HUES6 (cell line): ENCODE data around the gene DDN.
A peak's percentile ranks its signal among the peaks of the same experiment; 100 is the strongest.

Source experiments
- H3K27ac ChIP-seq: 2 replicates; pipeline ENCODE4 v1.7.0; 2013; ENCODE audit warnings: low read depth, mild to moderate bottlenecking, low read length, inconsistent platforms
- H3K27me3 ChIP-seq: 2 replicates; pipeline ENCODE4 v1.6.1; 2013; ENCODE audit warnings: low read length; ENCODE audit not compliant: control insufficient read depth, insufficient read depth
- H3K36me3 ChIP-seq: 2 replicates; pipeline ENCODE4 v1.6.1; 2013; ENCODE audit warnings: low read length; ENCODE audit not compliant: control insufficient read depth, insufficient read depth
- H3K4me1 ChIP-seq: 2 replicates; pipeline ENCODE4 v1.6.1; 2013; ENCODE audit warnings: low read length; ENCODE audit not compliant: control insufficient read depth, insufficient read depth
- H3K4me3 ChIP-seq: 2 replicates; pipeline ENCODE4 v1.5.1; 2013; ENCODE audit warnings: low read depth, low read length
- H3K9ac ChIP-seq: one replicate; pipeline ENCODE4 v1.6.1; 2013; ENCODE audit warnings: mild to moderate bottlenecking, low read length
- H3K9me3 ChIP-seq: 2 replicates; pipeline ENCODE4 v1.6.1; 2013; ENCODE audit warnings: low read depth, low read length; ENCODE audit not compliant: control insufficient read depth, insufficient read depth

Gene DDN

GRCh38 chr12:48988030-48988649 lies 11.0 kb downstream of the DDN start:
- H3K27me3 ChIP-seq = peaks cover 63% of the 10 kb centered on the region

GRCh38 chr12:48986720-48987291 lies 12.4 kb downstream of the DDN start:
- Histone ChIP-seq H3K9ac (no peak overlapping the region), H3K4me1 (peaks cover 7% of the 10 kb centered on the region; the same call in 1 of the 2 replicates), H3K9me3 (no peaks in the 10 kb centered on the region), H3K4me3 (no peak overlapping the region), H3K36me3 (no peaks in the 10 kb centered on the region), H3K27ac (no peak overlapping the region), H3K27me3 (peaks cover 72% of the 10 kb centered on the region)

More at GRCh38 chr12:48988030-48988649, 11.0 kb downstream of the DDN start:
- H3K27ac ChIP-seq = no peak overlapping the region
- H3K4me1 ChIP-seq = peaks cover 7% of the 10 kb centered on the region; the same call in 1 of the 2 replicates
- no peak overlapping the region for H3K4me3 ChIP-seq
- H3K36me3 ChIP-seq = no peaks in the 10 kb centered on the region
- no peak overlapping the region for H3K9ac ChIP-seq
- H3K9me3 ChIP-seq = no peaks in the 10 kb centered on the region

GRCh38 chr12:48985901-48986300 lies 13.3 kb downstream of the DDN start:
- H3K36me3 ChIP-seq = no peaks in the 10 kb centered on the region
- H3K9me3 ChIP-seq = no peaks in the 10 kb centered on the region
- H3K27ac ChIP-seq = no peak overlapping the region
- no peak overlapping the region for H3K4me3 ChIP-seq
- H3K4me1 ChIP-seq = peaks cover 9% of the 10 kb centered on the region; the same call in 1 of the 2 replicates
- H3K27me3 ChIP-seq = peaks cover 78% of the 10 kb centered on the region
- H3K9ac ChIP-seq = no peak overlapping the region

GRCh38 chr12:48985475-48985897 lies 13.7 kb downstream of the DDN start:
- H3K36me3 ChIP-seq = no peaks in the 10 kb centered on the region
- H3K4me1 ChIP-seq = peaks cover 9% of the 10 kb centered on the region; the same call in 1 of the 2 replicates
- no peak overlapping the region for H3K27ac ChIP-seq
- H3K4me3 ChIP-seq = no peak overlapping the region
- H3K27me3 ChIP-seq = peaks cover 81% of the 10 kb centered on the region
- no peaks in the 10 kb centered on the region for H3K9me3 ChIP-seq
- no peak overlapping the region for H3K9ac ChIP-seq

- Histone ChIP-seq H3K4me1 (peaks cover 30% of the 10 kb centered on the region), H3K4me3 (no peak overlapping the region), H3K27ac (no peak overlapping the region), H3K27me3 (peaks cover 97% of the 10 kb centered on the region), H3K9me3 (no peaks in the 10 kb centered on the region), H3K9ac (no peak overlapping the region), H3K36me3 (no peaks in the 10 kb centered on the region)
These were observed 16.6 kb downstream of the DDN start for GRCh38 chr12:48982397-48983080.

GRCh38 chr12:48981757-48982157 lies 17.4 kb downstream of the DDN start:
- H3K4me3 ChIP-seq = peak overlapping the region; percentile 65
- H3K36me3 ChIP-seq = no peaks in the 10 kb centered on the region
- peaks cover 97% of the 10 kb centered on the region for H3K27me3 ChIP-seq
- H3K9me3 ChIP-seq = no peaks in the 10 kb centered on the region
- H3K4me1 ChIP-seq = peaks cover 30% of the 10 kb centered on the region
- H3K27ac ChIP-seq = no peak overlapping the region
- H3K9ac ChIP-seq = peak overlapping the region; percentile 23

- Histone ChIP-seq H3K36me3 (no peaks in the 10 kb centered on the region), H3K4me3 (peak overlapping the region; percentile 65), H3K27ac (no peak overlapping the region), H3K9me3 (no peaks in the 10 kb centered on the region), H3K9ac (peak overlapping the region; percentile 23), H3K27me3 (peaks cover 99% of the 10 kb centered on the region), H3K4me1 (peaks cover 30% of the 10 kb centered on the region)
These were observed 18.0 kb downstream of the DDN start for GRCh38 chr12:48980953-48981756.

- peaks cover 30% of the 10 kb centered on the region for H3K4me1 ChIP-seq
- H3K9ac ChIP-seq = no peak overlapping the region
- H3K27ac ChIP-seq = no peak overlapping the region
- no peaks in the 10 kb centered on the region for H3K36me3 ChIP-seq
- H3K4me3 ChIP-seq = peak overlapping the region; percentile 65
- H3K9me3 ChIP-seq = no peaks in the 10 kb centered on the region
- H3K27me3 ChIP-seq = peaks cover 99% of the 10 kb centered on the region
These were observed 18.7 kb downstream of the DDN start for GRCh38 chr12:48980389-48980952.

- H3K4me1 ChIP-seq = peaks cover 30% of the 10 kb centered on the region
- no peaks in the 10 kb centered on the region for H3K9me3 ChIP-seq
- H3K4me3 ChIP-seq = peak overlapping the region; percentile 65
- H3K9ac ChIP-seq = peak overlapping the region; percentile 2
- no peak overlapping the region for H3K27ac ChIP-seq
- H3K27me3 ChIP-seq = peaks cover 97% of the 10 kb centered on the region
- no peaks in the 10 kb centered on the region for H3K36me3 ChIP-seq
These were observed 19.4 kb downstream of the DDN start for GRCh38 chr12:48979602-48980388.
